Measurements from ENCODE around the gene C16orf95. TPM values are rescaled to one million over a fixed set of nuclear protein-coding genes. Genes with fewer than 3 reads are reported as not detected.

Gene C16orf95
- total RNA-seq, 6 experiments from 2014 or later: 1.7 to 5.5 (median 3.9) TPM

DNA sequence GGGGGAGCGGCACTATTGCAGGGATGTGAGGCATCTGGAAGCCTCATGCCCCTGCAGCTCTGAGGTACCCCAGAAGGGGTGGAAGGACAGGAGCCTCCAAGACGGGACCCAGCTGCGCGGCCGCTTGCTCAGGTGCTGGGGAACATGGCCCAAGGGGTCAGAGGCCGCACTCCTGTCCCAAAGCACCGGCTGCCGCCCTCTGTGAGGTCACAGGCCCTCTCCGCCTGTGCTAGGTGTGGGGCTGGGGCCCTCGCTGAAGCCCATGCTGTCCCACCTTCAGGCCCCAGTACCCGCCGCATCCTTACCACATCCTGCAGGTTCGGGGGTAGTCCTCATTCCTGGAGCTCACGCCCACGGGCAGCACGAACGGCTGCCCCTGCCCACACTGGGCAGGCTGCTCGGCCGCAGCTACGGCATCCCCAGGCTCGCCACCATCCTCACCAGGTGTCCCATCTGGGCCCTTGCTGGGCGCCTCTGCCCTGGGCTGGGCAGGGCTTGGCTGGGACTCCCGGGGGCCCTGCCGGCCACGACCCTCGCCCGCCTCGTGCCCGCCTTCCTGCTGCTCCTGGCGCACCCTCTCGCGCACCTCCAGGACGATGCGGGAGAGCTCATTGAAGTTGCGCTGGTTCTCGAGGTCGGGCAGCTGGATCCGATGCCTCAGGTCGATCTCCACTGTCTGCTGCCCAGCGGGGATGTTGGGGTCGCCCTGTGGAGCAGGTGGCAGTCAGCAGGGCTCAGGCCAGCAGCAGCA lies 16.6 kb upstream of the C16orf95 start:
- no peak for TF ChIP-seq POLR2A (IDR thresholded peaks at IDR 0.05)
- TF ChIP-seq, protein P1, sequence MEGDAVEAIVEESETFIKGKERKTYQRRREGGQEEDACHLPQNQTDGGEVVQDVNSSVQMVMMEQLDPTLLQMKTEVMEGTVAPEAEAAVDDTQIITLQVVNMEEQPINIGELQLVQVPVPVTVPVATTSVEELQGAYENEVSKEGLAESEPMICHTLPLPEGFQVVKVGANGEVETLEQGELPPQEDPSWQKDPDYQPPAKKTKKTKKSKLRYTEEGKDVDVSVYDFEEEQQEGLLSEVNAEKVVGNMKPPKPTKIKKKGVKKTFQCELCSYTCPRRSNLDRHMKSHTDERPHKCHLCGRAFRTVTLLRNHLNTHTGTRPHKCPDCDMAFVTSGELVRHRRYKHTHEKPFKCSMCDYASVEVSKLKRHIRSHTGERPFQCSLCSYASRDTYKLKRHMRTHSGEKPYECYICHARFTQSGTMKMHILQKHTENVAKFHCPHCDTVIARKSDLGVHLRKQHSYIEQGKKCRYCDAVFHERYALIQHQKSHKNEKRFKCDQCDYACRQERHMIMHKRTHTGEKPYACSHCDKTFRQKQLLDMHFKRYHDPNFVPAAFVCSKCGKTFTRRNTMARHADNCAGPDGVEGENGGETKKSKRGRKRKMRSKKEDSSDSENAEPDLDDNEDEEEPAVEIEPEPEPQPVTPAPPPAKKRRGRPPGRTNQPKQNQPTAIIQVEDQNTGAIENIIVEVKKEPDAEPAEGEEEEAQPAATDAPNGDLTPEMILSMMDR (IDR thresholded peaks at IDR 0.05): no peak
- H3K4me3 ChIP-seq: no peak overlapping the region
- H3K27ac ChIP-seq: no peak overlapping the region
- no peaks in the 10 kb centered on the region for H3K4me1 ChIP-seq
- WGBS (ENCODE audit: insufficient coverage, low coverage, low lambda C conversion rate, missing lambda C conversion rate): no CpG with 5 or more reads among the region's 41 CpGs
- intact Hi-C loops (cut with DNase I): no loop called here
- H3K9me3 ChIP-seq: no peaks in the 10 kb centered on the region
- peaks cover 0 to 70% (median 21%) of the 10 kb centered on the region in 4 donors for H3K36me3 ChIP-seq
- ATAC-seq: peak in 1 of 4 donors; percentile 3
- no peaks in the 10 kb centered on the region for H3K27me3 ChIP-seq
- DNase-seq: peak in 1 of 3 donors; percentile 51

DNA sequence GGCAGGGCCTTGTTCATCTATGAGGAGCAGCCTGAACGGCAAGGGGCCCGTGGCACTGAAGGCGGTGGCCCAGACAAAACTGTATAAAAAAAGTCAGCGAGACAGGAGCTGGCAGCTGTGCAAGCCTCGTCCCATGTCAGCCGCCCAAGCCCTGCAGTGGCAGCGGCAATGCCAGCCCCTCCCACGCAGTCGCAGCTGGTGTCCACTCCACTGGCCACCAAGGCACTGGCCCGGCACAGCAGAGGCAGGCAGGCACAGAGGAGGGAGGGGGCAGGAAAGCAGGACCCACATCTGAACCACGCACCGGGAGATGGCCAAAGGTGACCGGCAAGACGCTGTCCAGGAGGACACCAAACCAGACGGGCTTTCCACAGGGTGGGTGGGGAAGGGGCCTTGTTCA lies 15.9 kb upstream of the C16orf95 start:
- no peak for TF ChIP-seq POLR2A (IDR thresholded peaks at IDR 0.05)
- Histone ChIP-seq H3K4me3 (no peak overlapping the region), H3K4me1 (no peaks in the 10 kb centered on the region), H3K9me3 (no peaks in the 10 kb centered on the region), H3K36me3 (peaks cover 0 to 71% (median 19%) of the 10 kb centered on the region in 4 donors), H3K27me3 (no peaks in the 10 kb centered on the region), H3K27ac (no peak overlapping the region)
- ATAC-seq (no peak), DNase-seq (peak in 1 of 3 donors; percentile 46)
- intact Hi-C loops (cut with DNase I): no loop called here
- 80% methylated on average over 1 of the region's 15 CpGs for WGBS (ENCODE audit: insufficient coverage, low coverage, low lambda C conversion rate, missing lambda C conversion rate)

DNA sequence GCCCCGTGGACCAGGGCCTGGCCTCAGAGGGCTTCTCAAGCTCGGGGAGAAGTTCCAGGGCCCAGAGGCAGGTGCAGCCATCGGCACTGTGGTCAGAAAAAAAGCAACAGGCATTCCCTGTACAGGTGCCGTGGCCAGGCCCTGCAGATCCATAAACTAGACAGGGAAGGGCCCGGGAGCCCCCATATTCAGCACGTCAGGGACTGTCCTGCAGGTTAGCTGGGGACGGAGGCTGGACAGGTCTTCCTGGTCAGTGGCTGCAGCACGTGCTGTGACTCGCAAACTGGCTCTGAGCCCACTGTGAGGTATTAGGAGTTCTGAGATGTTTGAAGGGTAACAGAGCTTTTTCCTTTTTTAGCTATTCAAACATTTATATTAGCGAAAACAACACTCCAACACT lies 15.0 kb upstream of the C16orf95 start:
- no peaks in the 10 kb centered on the region for H3K9me3 ChIP-seq
- no peaks in the 10 kb centered on the region for H3K4me1 ChIP-seq
- intact Hi-C loops (cut with DNase I): no loop called here
- WGBS (ENCODE audit: insufficient coverage, low coverage, low lambda C conversion rate, missing lambda C conversion rate): 93% methylated on average over 6 of the region's 10 CpGs
- no peak overlapping the region for H3K4me3 ChIP-seq
- TF ChIP-seq, protein P1 (IDR thresholded peaks at IDR 0.05): no peak
- peaks cover 0 to 71% (median 19%) of the 10 kb centered on the region in 4 donors for H3K36me3 ChIP-seq
- no peak overlapping the region for H3K27ac ChIP-seq
- peak in 1 of 4 donors; percentile 12 for ATAC-seq
- peak in 1 of 3 donors; percentile 35 for DNase-seq
- H3K27me3 ChIP-seq: no peaks in the 10 kb centered on the region

DNA sequence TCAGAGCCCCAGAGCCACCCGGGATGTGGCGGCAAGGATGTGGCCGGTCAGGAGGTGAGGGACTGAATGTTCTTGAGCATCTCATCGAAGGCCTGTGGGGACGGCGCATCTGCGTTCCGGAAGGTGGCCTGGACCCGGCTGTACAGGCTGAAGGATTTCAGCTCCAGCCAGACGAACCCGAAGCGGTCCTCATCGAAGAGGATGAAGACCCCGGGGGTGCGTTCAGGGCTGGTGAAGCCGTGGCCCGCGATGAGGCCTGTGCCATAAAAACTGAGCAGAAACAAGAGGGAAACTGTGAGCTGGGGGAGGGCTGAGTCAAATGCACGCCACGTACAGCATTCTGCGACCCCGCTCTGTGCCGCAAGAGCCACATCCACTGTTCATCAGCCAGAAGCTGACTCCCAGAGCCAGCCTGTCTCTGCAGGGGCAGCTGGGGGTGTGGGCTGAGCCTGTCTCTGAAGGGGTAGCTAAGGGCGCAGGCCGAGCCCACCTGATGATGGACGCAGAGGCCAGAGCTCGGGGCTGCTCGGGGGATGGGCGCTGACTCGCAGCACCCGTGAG lies 14.1 kb upstream of the C16orf95 start:
- intact Hi-C loops (cut with DNase I): no loop called here
- DNase-seq: peak in 2 of 3 donors; percentile 12 to 35
- H3K36me3 ChIP-seq: peaks cover 0 to 67% (median 19%) of the 10 kb centered on the region in 4 donors

More for the DNA sequence above, 14.1 kb upstream of the C16orf95 start:
- H3K27me3 ChIP-seq: no peaks in the 10 kb centered on the region
- H3K27ac ChIP-seq: no peak overlapping the region
- no peaks in the 10 kb centered on the region for H3K9me3 ChIP-seq
- no peak for TF ChIP-seq POLR2A (IDR thresholded peaks at IDR 0.05)
- TF ChIP-seq, protein P1 (IDR thresholded peaks at IDR 0.05): no peak
- 82% methylated on average over 2 of the region's 31 CpGs for WGBS (ENCODE audit: insufficient coverage, low coverage, low lambda C conversion rate, missing lambda C conversion rate)
- H3K4me1 ChIP-seq: no peaks in the 10 kb centered on the region
- H3K4me3 ChIP-seq: no peak overlapping the region
- ATAC-seq: no peak

Measured in right lobe of liver (tissue), 6 donors.